OCI-LY3 (cell line): ENCODE results near the gene ABCB10.
"Not testable (repeated sequence)": the region's sequence is repeated elsewhere in the genome, so short reads cannot be mapped to it uniquely, and the experiment has no call there.

ENCODE experiments used
- EZH2phosphoT487 ChIP-seq: fragments of 200-600 bp; shearing (Covaris generic); IDR thresholded peaks from 2 replicates; pipeline ENCODE4 v1.6.1; 2018; ENCODE audit warnings: antibody characterized with exemption, mixed run types, low read depth
- TF ChIP-seq, protein P1 (sequence below): fragments of 200-600, 300-600 bp; sonication (generic); IDR thresholded peaks from 2 replicates; pipeline ENCODE4 v1.5.1; 2014; ENCODE audit warnings: antibody characterized with exemption, low read length, low read depth

- TF ChIP-seq, protein P1, sequence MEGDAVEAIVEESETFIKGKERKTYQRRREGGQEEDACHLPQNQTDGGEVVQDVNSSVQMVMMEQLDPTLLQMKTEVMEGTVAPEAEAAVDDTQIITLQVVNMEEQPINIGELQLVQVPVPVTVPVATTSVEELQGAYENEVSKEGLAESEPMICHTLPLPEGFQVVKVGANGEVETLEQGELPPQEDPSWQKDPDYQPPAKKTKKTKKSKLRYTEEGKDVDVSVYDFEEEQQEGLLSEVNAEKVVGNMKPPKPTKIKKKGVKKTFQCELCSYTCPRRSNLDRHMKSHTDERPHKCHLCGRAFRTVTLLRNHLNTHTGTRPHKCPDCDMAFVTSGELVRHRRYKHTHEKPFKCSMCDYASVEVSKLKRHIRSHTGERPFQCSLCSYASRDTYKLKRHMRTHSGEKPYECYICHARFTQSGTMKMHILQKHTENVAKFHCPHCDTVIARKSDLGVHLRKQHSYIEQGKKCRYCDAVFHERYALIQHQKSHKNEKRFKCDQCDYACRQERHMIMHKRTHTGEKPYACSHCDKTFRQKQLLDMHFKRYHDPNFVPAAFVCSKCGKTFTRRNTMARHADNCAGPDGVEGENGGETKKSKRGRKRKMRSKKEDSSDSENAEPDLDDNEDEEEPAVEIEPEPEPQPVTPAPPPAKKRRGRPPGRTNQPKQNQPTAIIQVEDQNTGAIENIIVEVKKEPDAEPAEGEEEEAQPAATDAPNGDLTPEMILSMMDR: not testable (repeated sequence)
- TF ChIP-seq EZH2phosphoT487: not testable (repeated sequence)
These were observed 862 bp upstream of the ABCB10 start for GRCh38 chr1:229559336-229559801.
